ENCODE data around the gene NME5.

Gene NME5

DNA sequence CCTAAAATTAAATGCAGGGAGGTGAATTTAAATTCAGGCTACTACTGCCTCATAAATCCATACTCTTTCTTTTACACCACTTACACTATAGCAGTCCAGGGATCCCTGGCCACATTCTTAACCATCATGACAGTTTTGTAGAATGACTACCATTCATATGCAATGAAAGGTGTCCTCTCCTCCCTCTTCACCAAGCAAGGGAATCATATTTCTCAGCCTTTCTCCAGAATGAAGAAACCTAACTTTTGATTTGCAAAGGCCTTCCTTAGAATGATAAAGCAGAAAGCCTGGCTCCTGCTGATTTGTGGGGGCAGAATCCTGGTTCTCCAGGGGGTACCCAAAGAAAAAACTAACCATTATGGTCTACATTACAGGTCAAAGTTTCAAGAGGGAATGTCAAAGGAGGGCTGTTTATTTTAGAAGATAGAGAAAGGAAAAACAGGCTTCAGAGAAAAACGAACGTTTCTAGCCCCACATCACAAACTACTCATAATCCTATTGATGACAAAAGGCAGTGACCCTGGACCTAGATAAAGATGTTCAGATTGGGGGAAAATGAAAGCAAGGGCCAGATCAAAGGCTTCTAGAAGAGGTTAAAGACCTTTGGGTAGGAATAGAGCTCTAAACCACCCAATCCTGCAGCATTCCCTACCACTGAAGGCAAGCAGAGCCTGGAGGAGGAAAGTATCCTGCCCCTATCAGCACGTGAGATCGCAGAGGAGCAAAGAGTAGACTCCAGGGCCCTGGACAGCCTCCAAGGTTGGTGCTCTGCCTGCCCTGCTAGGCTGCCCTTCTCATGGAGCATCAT lies 43.9 kb downstream of the NME5 start:
- H3K36me3 ChIP-seq (replicated peaks in 1 of 2; ENCODE audit: control insufficient read depth in 2 of 2, insufficient read depth in 2 of 2, low read length in 2 of 2) = no peaks in the 10 kb centered on the region
- no peak overlapping the region for H3K14ac ChIP-seq (ENCODE audit: low read length)
- H3K9ac ChIP-seq (ENCODE audit: low read depth, low read length, poor library complexity) = no peak overlapping the region
- no peak overlapping the region for H2BK12ac ChIP-seq (ENCODE audit: low read length)
- H2BK120ac ChIP-seq (ENCODE audit: low read depth, low read length) = no peak overlapping the region
- H2AFZ ChIP-seq (ENCODE audit: low read length) = no peak overlapping the region
- H4K8ac ChIP-seq (ENCODE audit: low read depth, low read length) = no peak overlapping the region
- no peak overlapping the region for H3K4me2 ChIP-seq (ENCODE audit: insufficient read depth, low read length, poor library complexity, severe bottlenecking)
- H3K4me1 ChIP-seq (ENCODE audit: control insufficient read depth in 2 of 2, insufficient read depth in 1 of 2, low read depth in 1 of 2, low read length in 2 of 2) = peaks cover 0 to 6% of the 10 kb centered on the region in 2 donors
- no peak for DNase-seq (ENCODE audit: low spot score)
- no CpG with 5 or more reads among the region's 4 CpGs for WGBS, 2 donors (ENCODE audit: extremely low coverage in 2 of 2, insufficient read length in 2 of 2, insufficient replicate concordance in 1 of 2)
- no peaks in the 10 kb centered on the region for H3K79me1 ChIP-seq (ENCODE audit: low read depth, low read length)
- H3K27ac ChIP-seq (replicated peaks; ENCODE audit: low read length) = no peak overlapping the region
- H3K9me3 ChIP-seq (replicated peaks in 1 of 2; ENCODE audit: control insufficient read depth in 2 of 2, insufficient read depth in 1 of 2, low read depth in 1 of 2, low read length in 2 of 2) = no peaks in the 10 kb centered on the region
- H4K91ac ChIP-seq (ENCODE audit: low read depth, low read length, poor library complexity) = no peak overlapping the region
- H3K18ac ChIP-seq (ENCODE audit: low read length) = no peak overlapping the region
- no peak overlapping the region for H2AK5ac ChIP-seq (ENCODE audit: low read depth, low read length)
- H2BK5ac ChIP-seq (ENCODE audit: low read length) = no peak overlapping the region
- H3K27me3 ChIP-seq (ENCODE audit: control insufficient read depth in 3 of 3, insufficient read depth in 3 of 3, low read depth in 1 of 3, low read length in 3 of 3) = peaks cover 0 to 53% (median 0%) of the 10 kb centered on the region in 3 experiments
- no peak overlapping the region for H3K4ac ChIP-seq (ENCODE audit: low read length)
- no peak overlapping the region for H2BK15ac ChIP-seq (ENCODE audit: low read length)
- no peak overlapping the region for H3K4me3 ChIP-seq (ENCODE audit: low read length in 2 of 2)
- H3K23ac ChIP-seq (ENCODE audit: low read depth, low read length, poor library complexity) = no peak overlapping the region

DNA sequence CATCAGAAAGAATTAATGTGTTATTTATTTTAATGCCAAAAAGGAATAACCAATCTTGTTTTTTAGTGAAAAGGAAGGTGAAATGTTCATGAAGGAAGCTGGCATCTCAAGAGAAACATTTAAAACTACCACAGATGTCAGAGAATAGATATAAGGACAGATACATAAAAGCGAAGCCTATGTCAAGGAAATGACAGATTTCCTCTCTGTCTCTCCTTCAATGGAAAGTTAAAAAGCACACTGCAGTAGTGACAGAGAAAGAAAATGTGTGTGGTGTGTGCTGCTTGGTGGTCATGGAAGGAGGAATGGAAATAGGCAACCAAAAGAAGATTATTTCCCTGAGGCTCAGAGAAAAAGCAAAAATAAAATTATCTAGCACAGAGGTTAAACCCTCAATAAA lies 46.2 kb downstream of the NME5 start:
- no CpG with 5 or more reads among the region's 1 CpG for WGBS, 2 donors (ENCODE audit: extremely low coverage in 2 of 2, insufficient read length in 2 of 2, insufficient replicate concordance in 1 of 2)
- no peak overlapping the region for H3K18ac ChIP-seq (ENCODE audit: low read length)

GRCh38 chr5:138092301-138092700 lies 46.9 kb downstream of the NME5 start:
- no peak overlapping the region for H4K8ac ChIP-seq (ENCODE audit: low read depth, low read length)
- no peak overlapping the region for H3K18ac ChIP-seq (ENCODE audit: low read length)
- H2BK5ac ChIP-seq (ENCODE audit: low read length) = no peak overlapping the region
- H3K79me1 ChIP-seq (ENCODE audit: low read depth, low read length) = no peaks in the 10 kb centered on the region
- H3K4me3 ChIP-seq (ENCODE audit: low read length in 2 of 2) = no peak overlapping the region
- no peak overlapping the region for H2AK5ac ChIP-seq (ENCODE audit: low read depth, low read length)
- H3K36me3 ChIP-seq (replicated peaks in 1 of 2; ENCODE audit: control insufficient read depth in 2 of 2, insufficient read depth in 2 of 2, low read length in 2 of 2) = no peaks in the 10 kb centered on the region
- H3K9me3 ChIP-seq (replicated peaks in 1 of 2; ENCODE audit: control insufficient read depth in 2 of 2, insufficient read depth in 1 of 2, low read depth in 1 of 2, low read length in 2 of 2) = peaks cover 0 to 2% of the 10 kb centered on the region in 2 donors
- H3K27ac ChIP-seq (replicated peaks; ENCODE audit: low read length) = no peak overlapping the region
- no peak overlapping the region for H2AFZ ChIP-seq (ENCODE audit: low read length)
- no peak overlapping the region for H3K4me2 ChIP-seq (ENCODE audit: insufficient read depth, low read length, poor library complexity, severe bottlenecking)
- no peak overlapping the region for H3K23ac ChIP-seq (ENCODE audit: low read depth, low read length, poor library complexity)
- H3K4me1 ChIP-seq (ENCODE audit: control insufficient read depth in 2 of 2, insufficient read depth in 1 of 2, low read depth in 1 of 2, low read length in 2 of 2) = peaks cover 0 to 6% of the 10 kb centered on the region in 2 donors
- H2BK15ac ChIP-seq (ENCODE audit: low read length) = no peak overlapping the region
- H4K91ac ChIP-seq (ENCODE audit: low read depth, low read length, poor library complexity) = no peak overlapping the region
- H3K4ac ChIP-seq (ENCODE audit: low read length) = no peak overlapping the region
- H2BK12ac ChIP-seq (ENCODE audit: low read length) = no peak overlapping the region
- H2BK120ac ChIP-seq (ENCODE audit: low read depth, low read length) = no peak overlapping the region
- H3K14ac ChIP-seq (ENCODE audit: low read length) = no peak overlapping the region
- peaks cover 0 to 54% (median 0%) of the 10 kb centered on the region in 3 experiments for H3K27me3 ChIP-seq (ENCODE audit: control insufficient read depth in 3 of 3, insufficient read depth in 3 of 3, low read depth in 1 of 3, low read length in 3 of 3)
- WGBS, 2 donors (ENCODE audit: extremely low coverage in 2 of 2, insufficient read length in 2 of 2, insufficient replicate concordance in 1 of 2) = no CpG with 5 or more reads among the region's 1 CpG
- no peak overlapping the region for H3K9ac ChIP-seq (ENCODE audit: low read depth, low read length, poor library complexity)
- no peak for DNase-seq (ENCODE audit: low spot score)

More for the DNA sequence above, 46.2 kb downstream of the NME5 start:
- Histone ChIP-seq H3K4ac (ENCODE audit: low read length) (no peak overlapping the region), H2BK5ac (ENCODE audit: low read length) (no peak overlapping the region), H3K9ac (ENCODE audit: low read depth, low read length, poor library complexity) (no peak overlapping the region), H2BK12ac (ENCODE audit: low read length) (no peak overlapping the region), H3K79me1 (ENCODE audit: low read depth, low read length) (no peaks in the 10 kb centered on the region), H3K14ac (ENCODE audit: low read length) (no peak overlapping the region), H3K9me3 (replicated peaks in 1 of 2; ENCODE audit: control insufficient read depth in 2 of 2, insufficient read depth in 1 of 2, low read depth in 1 of 2, low read length in 2 of 2) (no peaks in the 10 kb centered on the region), H4K91ac (ENCODE audit: low read depth, low read length, poor library complexity) (no peak overlapping the region), H2BK15ac (ENCODE audit: low read length) (no peak overlapping the region), H4K8ac (ENCODE audit: low read depth, low read length) (no peak overlapping the region), H3K27ac (replicated peaks; ENCODE audit: low read length) (no peak overlapping the region), H3K27me3 (ENCODE audit: control insufficient read depth in 3 of 3, insufficient read depth in 3 of 3, low read depth in 1 of 3, low read length in 3 of 3) (peaks cover 0 to 54% (median 0%) of the 10 kb centered on the region in 3 experiments), H3K4me2 (ENCODE audit: insufficient read depth, low read length, poor library complexity, severe bottlenecking) (no peak overlapping the region), H2AFZ (ENCODE audit: low read length) (no peak overlapping the region), H2BK120ac (ENCODE audit: low read depth, low read length) (no peak overlapping the region), H3K4me3 (ENCODE audit: low read length in 2 of 2) (no peak overlapping the region), H3K4me1 (ENCODE audit: control insufficient read depth in 2 of 2, insufficient read depth in 1 of 2, low read depth in 1 of 2, low read length in 2 of 2) (peaks cover 0 to 6% of the 10 kb centered on the region in 2 donors), H2AK5ac (ENCODE audit: low read depth, low read length) (no peak overlapping the region), H3K23ac (ENCODE audit: low read depth, low read length, poor library complexity) (no peak overlapping the region), H3K36me3 (replicated peaks in 1 of 2; ENCODE audit: control insufficient read depth in 2 of 2, insufficient read depth in 2 of 2, low read length in 2 of 2) (no peaks in the 10 kb centered on the region)
- DNase-seq (ENCODE audit: low spot score) = no peak

- H3K4me3 ChIP-seq (ENCODE audit: low read length in 2 of 2) = no peak overlapping the region
- H2BK120ac ChIP-seq (ENCODE audit: low read depth, low read length) = no peak overlapping the region
- H3K4me1 ChIP-seq (ENCODE audit: control insufficient read depth in 2 of 2, insufficient read depth in 1 of 2, low read depth in 1 of 2, low read length in 2 of 2) = peaks cover 0 to 6% of the 10 kb centered on the region in 2 donors
- no peak overlapping the region for H2BK12ac ChIP-seq (ENCODE audit: low read length)
- no peak overlapping the region for H3K4ac ChIP-seq (ENCODE audit: low read length)
- WGBS, 2 donors (ENCODE audit: extremely low coverage in 2 of 2, insufficient read length in 2 of 2, insufficient replicate concordance in 1 of 2) = no CpG with 5 or more reads among the region's 4 CpGs
- no peak overlapping the region for H2BK5ac ChIP-seq (ENCODE audit: low read length)
- peaks cover 0 to 50% (median 0%) of the 10 kb centered on the region in 3 experiments for H3K27me3 ChIP-seq (ENCODE audit: control insufficient read depth in 3 of 3, insufficient read depth in 3 of 3, low read depth in 1 of 3, low read length in 3 of 3)
- no peak overlapping the region for H3K14ac ChIP-seq (ENCODE audit: low read length)
- no peak for DNase-seq (ENCODE audit: low spot score)
- no peak overlapping the region for H3K23ac ChIP-seq (ENCODE audit: low read depth, low read length, poor library complexity)
- H3K36me3 ChIP-seq (replicated peaks in 1 of 2; ENCODE audit: control insufficient read depth in 2 of 2, insufficient read depth in 2 of 2, low read length in 2 of 2) = no peaks in the 10 kb centered on the region
- H2AK5ac ChIP-seq (ENCODE audit: low read depth, low read length) = no peak overlapping the region
- no peak overlapping the region for H2AFZ ChIP-seq (ENCODE audit: low read length)
- no peak overlapping the region for H3K9ac ChIP-seq (ENCODE audit: low read depth, low read length, poor library complexity)
- no peak overlapping the region for H3K18ac ChIP-seq (ENCODE audit: low read length)
- peaks cover 0 to 2% of the 10 kb centered on the region in 2 donors for H3K9me3 ChIP-seq (replicated peaks in 1 of 2; ENCODE audit: control insufficient read depth in 2 of 2, insufficient read depth in 1 of 2, low read depth in 1 of 2, low read length in 2 of 2)
- no peak overlapping the region for H3K4me2 ChIP-seq (ENCODE audit: insufficient read depth, low read length, poor library complexity, severe bottlenecking)
- no peaks in the 10 kb centered on the region for H3K79me1 ChIP-seq (ENCODE audit: low read depth, low read length)
- no peak overlapping the region for H3K27ac ChIP-seq (replicated peaks; ENCODE audit: low read length)
- no peak overlapping the region for H2BK15ac ChIP-seq (ENCODE audit: low read length)
- H4K91ac ChIP-seq (ENCODE audit: low read depth, low read length, poor library complexity) = no peak overlapping the region
- H4K8ac ChIP-seq (ENCODE audit: low read depth, low read length) = no peak overlapping the region
Measured at GRCh38 chr5:138091685-138092084, 47.5 kb downstream of the NME5 start.

Data from neuronal stem cell (in vitro differentiated cells).